ENCODE results near the gene GPX7. TPM values are rescaled to one million over a fixed set of nuclear protein-coding genes. Genes with fewer than 3 reads are reported as not detected.

GPX7 gene
- total and polyA plus RNA-seq, 2 of the 4 experiments (the other 2 are of a cell fraction), result 3.4 to 3.8 TPM

- H3K4me1 ChIP-seq (ENCODE audit: control insufficient read depth, insufficient read depth, low read length), result peaks cover 5% of the 10 kb centered on the region
- peak within 1 kb of the TSS; percentile 29; the same call in 1 of the 2 replicates for H3K23ac ChIP-seq (ENCODE audit: low read depth, low read length)
- H3K9me3 ChIP-seq (ENCODE audit: control insufficient read depth, insufficient read depth, low read length), result peaks cover 7% of the 10 kb centered on the region; the same call in 1 of the 2 replicates
- peak within 1 kb of the TSS; percentile 62 for H2AK9ac ChIP-seq (replicated peaks; ENCODE audit: low read depth, low read length, poor library complexity)
- H3K9ac ChIP-seq (ENCODE audit: low read depth, low read length), result no peak within 1 kb of the TSS
- 43% methylated on average over 1 of the region's 53 CpGs; no CpG with 5 or more reads in 1 of the 2 experiments for WGBS, 2 experiments (ENCODE audit: extremely low coverage in 2 of 2, insufficient read length in 1 of 2)
- CTCF ChIA-PET, result no interaction called here
- no peak within 1 kb of the TSS for H4K5ac ChIP-seq (ENCODE audit: low read depth, low read length)
- H3K18ac ChIP-seq (ENCODE audit: low read depth, low read length), result no peak within 1 kb of the TSS
- no peak within 1 kb of the TSS for H2BK15ac ChIP-seq (ENCODE audit: low read depth, low read length)
- peak within 1 kb of the TSS; percentile 64; the same call in 1 of the 2 replicates for H3K4me2 ChIP-seq (ENCODE audit: low read depth, low read length)
- H3K9me1 ChIP-seq (ENCODE audit: insufficient read depth, low read length), result 0 out of 2 replicates have a peak, but pooled peaks cover 2% of the 10 kb centered on the region
- no TSS peak for BruUV-seq (replicated peaks)
- H3K56ac ChIP-seq (ENCODE audit: extremely low read depth, insufficient read depth, low read length), result no peak within 1 kb of the TSS
- H3K27me3 ChIP-seq (ENCODE audit: control insufficient read depth, insufficient read depth, low read length), result peaks cover 58% of the 10 kb centered on the region
- no peak for DNase-seq
- H3K4me3 ChIP-seq (ENCODE audit: insufficient read depth, low read depth, low read length), result peak within 1 kb of the TSS; percentile 44
- H3K4ac ChIP-seq (ENCODE audit: low read depth, low read length), result no peak within 1 kb of the TSS; the same call in 1 of the 2 replicates
- H3K36me3 ChIP-seq (ENCODE audit: control insufficient read depth, insufficient read depth, low read length), result no peaks in the 10 kb centered on the region
- no peak within 1 kb of the TSS for H2AK5ac ChIP-seq (ENCODE audit: low read depth, low read length)
- intact Hi-C loops (cut with micrococcal nuclease) (no loop called here), in situ Hi-C loops (cut with MboI; ENCODE audit: low sequenced_read_pairs) (no loop called here), dilution Hi-C loops (cut with HindIII; ENCODE audit: low sequenced_read_pairs, unreplicated experiment) (no loop called here)
- H2BK120ac ChIP-seq (ENCODE audit: low read depth, low read length), result no peak within 1 kb of the TSS
- no peaks in the 10 kb centered on the region for H3K79me1 ChIP-seq (ENCODE audit: low read depth in 1 of 2, low read length in 2 of 2)
- H3K27ac ChIP-seq (ENCODE audit: insufficient read depth, low read length), result no peak within 1 kb of the TSS
- no peak within 1 kb of the TSS for H3K14ac ChIP-seq (replicated peaks; ENCODE audit: low read depth, low read length)
- ATAC-seq (ENCODE audit: low read depth), result peak; percentile 52
- no peak within 1 kb of the TSS for H2BK20ac ChIP-seq (ENCODE audit: low read depth, low read length)
- peak within 1 kb of the TSS; percentile 87 for H2AFZ ChIP-seq (replicated peaks; ENCODE audit: low read length, poor library complexity)
- H4K8ac ChIP-seq (ENCODE audit: low read depth in 2 of 2, low read length in 2 of 2), result no peak within 1 kb of the TSS
- H4K91ac ChIP-seq (ENCODE audit: insufficient read depth, low read depth, low read length), result no peak within 1 kb of the TSS
- H4K20me1 ChIP-seq (ENCODE audit: insufficient read depth, low read length), result no peaks in the 10 kb centered on the region; the same call in 1 of the 2 replicates
- H2BK5ac ChIP-seq (ENCODE audit: low read depth, low read length, poor library complexity, severe bottlenecking), result no peak within 1 kb of the TSS
- no peak for TF ChIP-seq BHLHE40 (IDR thresholded peaks at IDR 0.05; ENCODE audit: low read depth, low read length)
- TF ChIP-seq RAD21 (IDR thresholded peaks at IDR 0.05; ENCODE audit: low read length), result no peak
- no peak for TF ChIP-seq POLR2A (IDR thresholded peaks at IDR 0.05; ENCODE audit: low read depth, low read length)
- no peak for TF ChIP-seq USF2 (IDR thresholded peaks at IDR 0.05; ENCODE audit: low read depth, low read length)
- TF ChIP-seq FOS (IDR thresholded peaks at IDR 0.05; ENCODE audit: low read depth, low read length), result no peak
- no peak for TF ChIP-seq NFE2L2 (IDR thresholded peaks at IDR 0.05; ENCODE audit: low read depth, low read length)
- TF ChIP-seq ELK1 (IDR thresholded peaks at IDR 0.05; ENCODE audit: borderline replicate concordance, low read depth, low read length), result no peak
- POLR2A ChIA-PET (ENCODE audit: unreplicated experiment), result no interaction called here
Measured at GRCh38 chr1:52632732-52633290, 30.6 kb downstream of the GPX7 start, which contains the start of gene SHISAL2A. TSS of gene SHISAL2A (plus strand) at chr1:52633168. CDS start at chr1:52633494, 326 bp downstream.
